Brain pericyte (primary cell): ENCODE results near the gene ZBTB16.

Experiments used
- DNase-seq: peaks from one replicate; pipeline ENCODE4 v3.0.0-alpha.2; 2012; ENCODE audit warnings: low read depth, low spot score

Gene ZBTB16

GRCh38 chr11:114260077-114260476 lies 200.6 kb downstream of the ZBTB16 start:
- no peak for DNase-seq

DNA sequence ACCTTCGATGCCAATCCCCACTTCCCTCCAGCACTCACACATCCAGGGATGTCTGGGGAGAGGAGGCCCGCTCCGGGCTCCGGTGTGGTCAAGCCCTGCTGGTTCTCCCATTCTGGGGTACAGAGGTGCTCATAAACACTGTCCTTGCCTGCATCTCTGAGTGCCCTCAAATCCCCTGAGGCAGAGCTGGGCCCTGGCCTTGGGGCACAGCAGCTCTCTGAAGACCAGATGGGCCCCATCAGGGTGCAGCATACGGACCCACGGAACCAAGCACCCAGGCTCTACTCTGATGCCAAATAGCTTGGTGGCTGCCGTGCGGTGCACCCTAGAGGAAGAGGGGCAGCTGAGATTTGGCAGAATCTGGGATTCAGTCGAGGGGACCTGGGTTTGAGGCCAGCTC lies 201.0 kb downstream of the ZBTB16 start:
- DNase-seq = no peak

DNA sequence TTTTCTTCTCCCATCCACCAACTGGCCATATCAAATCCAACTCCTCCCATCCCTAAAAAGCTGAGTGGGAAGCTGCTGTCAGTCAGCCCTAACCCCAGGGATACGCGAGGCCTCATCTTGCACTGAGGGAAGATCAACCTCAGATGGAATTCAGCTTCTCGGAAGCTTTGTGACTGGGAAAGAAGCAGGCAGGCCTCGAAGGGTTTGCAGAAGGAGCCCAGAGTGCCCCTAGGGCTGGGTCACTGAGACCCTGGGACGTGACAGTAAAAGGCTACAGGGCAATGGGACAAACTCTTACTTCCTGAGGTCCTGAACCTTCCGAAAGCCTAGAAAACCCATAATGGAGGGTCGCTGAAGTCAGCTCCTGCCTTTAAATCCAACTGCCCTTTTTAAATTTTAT lies 202.3 kb downstream of the ZBTB16 start:
- no peak for DNase-seq

GRCh38 chr11:114262681-114263512 lies 203.4 kb downstream of the ZBTB16 start:
- DNase-seq = no peak

- DNase-seq = no peak
Measured at GRCh38 chr11:114263513-114264170, 204.1 kb downstream of the ZBTB16 start.

- no peak for DNase-seq
Measured at GRCh38 chr11:114264381-114264780, 204.9 kb downstream of the ZBTB16 start.

- no peak for DNase-seq
Measured at GRCh38 chr11:114265122-114265878, 205.8 kb downstream of the ZBTB16 start.

GRCh38 chr11:114269498-114269897 lies 210.0 kb downstream of the ZBTB16 start:
- no peak for DNase-seq

- DNase-seq = no peak
Measured at GRCh38 chr11:114270531-114271270, 211.2 kb downstream of the ZBTB16 start.

DNA sequence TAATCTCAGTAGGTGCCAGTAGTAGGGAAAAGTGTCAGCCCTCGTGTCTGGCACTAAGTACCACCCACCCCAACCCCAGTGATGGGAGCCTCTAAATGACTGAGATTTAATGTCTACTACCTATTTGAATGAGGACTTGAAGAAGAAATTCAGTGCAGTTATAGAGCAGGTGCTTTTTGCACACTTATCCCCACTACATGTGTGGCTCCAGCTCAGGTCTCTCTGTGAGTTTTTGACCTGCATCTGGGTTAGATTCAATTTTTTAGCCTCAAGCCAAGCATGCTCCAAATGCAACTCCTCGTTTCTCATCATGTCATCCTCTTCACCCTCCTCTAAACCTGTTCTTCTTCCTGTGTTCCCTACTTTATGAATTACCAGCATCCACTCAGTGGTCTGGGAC lies 211.8 kb downstream of the ZBTB16 start:
- DNase-seq = no peak

DNA sequence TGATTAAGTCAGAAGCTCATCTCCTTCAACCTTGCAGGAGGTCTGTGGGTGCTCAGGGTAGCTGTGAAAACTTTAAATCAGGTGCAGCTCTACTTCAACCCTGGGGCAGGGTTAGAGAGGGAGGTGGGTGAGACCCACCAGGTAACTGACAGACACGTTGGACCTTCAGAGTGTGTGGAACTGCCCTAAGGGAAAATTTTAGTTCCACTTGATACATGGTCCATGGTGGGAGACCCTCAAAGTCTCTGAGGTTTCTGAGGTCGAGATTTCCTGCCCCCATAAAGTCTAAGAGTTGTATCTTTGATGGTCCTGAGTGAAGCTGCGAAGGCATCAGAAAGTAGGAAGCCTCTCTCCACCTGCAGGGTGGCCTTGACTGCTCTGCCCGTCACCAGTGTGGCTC lies 212.8 kb downstream of the ZBTB16 start:
- no peak for DNase-seq

- no peak for DNase-seq
Measured at GRCh38 chr11:114273071-114273470, 213.6 kb downstream of the ZBTB16 start.

GRCh38 chr11:114273890-114274635 lies 214.6 kb downstream of the ZBTB16 start:
- DNase-seq = no peak

DNA sequence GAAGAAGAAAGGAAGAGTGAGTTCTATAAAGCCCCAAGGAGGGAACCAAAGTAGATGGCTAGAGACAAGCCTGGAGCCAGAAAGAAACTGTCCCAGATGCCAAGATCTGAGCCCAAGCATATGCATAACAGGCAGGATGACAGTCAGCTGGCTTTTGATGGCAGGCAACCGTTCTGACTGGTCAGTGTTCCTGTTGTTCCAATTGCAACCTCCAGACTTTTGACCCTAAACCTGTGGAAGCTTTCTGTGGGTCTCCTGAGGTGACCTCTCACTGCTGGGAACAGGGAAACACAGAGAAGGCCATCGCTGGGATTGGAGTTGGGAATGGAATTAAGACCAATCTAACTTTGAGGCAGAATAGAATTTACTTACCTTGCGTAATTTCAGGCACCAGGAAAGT lies 215.1 kb downstream of the ZBTB16 start:
- no peak for DNase-seq

DNA sequence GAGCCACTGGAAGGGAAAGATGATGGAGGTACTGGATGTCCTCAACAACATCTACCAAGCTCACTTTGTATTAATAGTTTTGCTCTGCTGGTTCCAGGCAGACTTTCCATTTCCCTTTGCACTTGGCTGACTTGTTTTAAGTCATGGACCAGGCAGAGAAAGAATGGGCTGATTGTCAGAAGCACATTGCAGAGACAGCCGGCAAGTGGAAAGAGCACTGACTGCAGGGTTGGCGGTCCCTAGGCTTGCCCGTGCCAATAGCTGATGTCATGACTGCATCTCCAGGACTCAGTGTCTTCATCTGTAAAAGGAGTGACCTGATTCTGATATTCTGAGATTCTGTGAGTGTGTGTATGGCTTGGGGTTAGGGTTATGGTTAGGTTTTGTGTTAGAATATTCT lies 215.8 kb downstream of the ZBTB16 start:
- DNase-seq = no peak

- DNase-seq = no peak
Measured at GRCh38 chr11:114276077-114276476, 216.6 kb downstream of the ZBTB16 start.

GRCh38 chr11:114277637-114278341 lies 218.3 kb downstream of the ZBTB16 start:
- no peak for DNase-seq

GRCh38 chr11:114278342-114279065 lies 219.0 kb downstream of the ZBTB16 start:
- no peak for DNase-seq

- no peak for DNase-seq
Measured at GRCh38 chr11:114279792-114280546, 220.5 kb downstream of the ZBTB16 start.
